Measurements from ENCODE around the gene SMTNL2.

DNA sequence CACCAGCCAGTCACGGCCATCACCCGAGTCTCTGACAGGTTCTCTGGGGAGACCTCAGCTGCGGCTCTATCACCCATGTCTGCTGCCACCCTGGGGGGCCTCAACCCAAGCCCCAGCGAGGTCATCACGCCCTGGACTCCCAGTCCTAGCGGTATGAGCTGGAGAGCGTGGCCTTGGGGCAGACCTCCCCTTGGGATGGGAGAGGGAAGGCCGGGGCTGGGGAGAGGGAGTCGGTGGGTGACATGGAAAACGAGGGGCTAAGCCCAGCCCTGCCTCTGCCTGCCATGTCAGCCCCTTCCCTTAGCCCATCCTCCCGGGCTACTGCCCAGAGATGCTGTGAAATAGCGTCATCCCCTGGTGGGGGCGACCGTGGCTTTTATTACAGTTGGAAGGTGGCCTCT, 8.7 kb downstream of the SMTNL2 start:
- no peak for TF ChIP-seq POLR2A (IDR thresholded peaks at IDR 0.05)
- TF ChIP-seq, protein P1, sequence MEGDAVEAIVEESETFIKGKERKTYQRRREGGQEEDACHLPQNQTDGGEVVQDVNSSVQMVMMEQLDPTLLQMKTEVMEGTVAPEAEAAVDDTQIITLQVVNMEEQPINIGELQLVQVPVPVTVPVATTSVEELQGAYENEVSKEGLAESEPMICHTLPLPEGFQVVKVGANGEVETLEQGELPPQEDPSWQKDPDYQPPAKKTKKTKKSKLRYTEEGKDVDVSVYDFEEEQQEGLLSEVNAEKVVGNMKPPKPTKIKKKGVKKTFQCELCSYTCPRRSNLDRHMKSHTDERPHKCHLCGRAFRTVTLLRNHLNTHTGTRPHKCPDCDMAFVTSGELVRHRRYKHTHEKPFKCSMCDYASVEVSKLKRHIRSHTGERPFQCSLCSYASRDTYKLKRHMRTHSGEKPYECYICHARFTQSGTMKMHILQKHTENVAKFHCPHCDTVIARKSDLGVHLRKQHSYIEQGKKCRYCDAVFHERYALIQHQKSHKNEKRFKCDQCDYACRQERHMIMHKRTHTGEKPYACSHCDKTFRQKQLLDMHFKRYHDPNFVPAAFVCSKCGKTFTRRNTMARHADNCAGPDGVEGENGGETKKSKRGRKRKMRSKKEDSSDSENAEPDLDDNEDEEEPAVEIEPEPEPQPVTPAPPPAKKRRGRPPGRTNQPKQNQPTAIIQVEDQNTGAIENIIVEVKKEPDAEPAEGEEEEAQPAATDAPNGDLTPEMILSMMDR (IDR thresholded peaks at IDR 0.05) = no peak
